Measurements from ENCODE around the gene TINCR.

The TINCR gene

GRCh38 chr19:5591476-5591875 lies 23.7 kb upstream of the TINCR start:
- H3K4me3 ChIP-seq (IDR thresholded peaks at IDR 0.05; ENCODE audit: insufficient read depth, low read depth, low read length), result no peak overlapping the region
- no peaks in the 10 kb centered on the region for H3K27me3 ChIP-seq (ENCODE audit: insufficient read depth, low read depth)
- H3K27ac ChIP-seq, result no peak overlapping the region
- H3K79me2 ChIP-seq (ENCODE audit: insufficient read depth, low read depth), result no peaks in the 10 kb centered on the region
- no peaks in the 10 kb centered on the region for H4K20me1 ChIP-seq (ENCODE audit: insufficient read depth)
- H3K4me1 ChIP-seq (ENCODE audit: low read depth, poor library complexity, severe bottlenecking), result no peaks in the 10 kb centered on the region
- no peak overlapping the region for H3K9ac ChIP-seq
- no peak overlapping the region for H3K4me2 ChIP-seq
- TF ChIP-seq, protein P1, sequence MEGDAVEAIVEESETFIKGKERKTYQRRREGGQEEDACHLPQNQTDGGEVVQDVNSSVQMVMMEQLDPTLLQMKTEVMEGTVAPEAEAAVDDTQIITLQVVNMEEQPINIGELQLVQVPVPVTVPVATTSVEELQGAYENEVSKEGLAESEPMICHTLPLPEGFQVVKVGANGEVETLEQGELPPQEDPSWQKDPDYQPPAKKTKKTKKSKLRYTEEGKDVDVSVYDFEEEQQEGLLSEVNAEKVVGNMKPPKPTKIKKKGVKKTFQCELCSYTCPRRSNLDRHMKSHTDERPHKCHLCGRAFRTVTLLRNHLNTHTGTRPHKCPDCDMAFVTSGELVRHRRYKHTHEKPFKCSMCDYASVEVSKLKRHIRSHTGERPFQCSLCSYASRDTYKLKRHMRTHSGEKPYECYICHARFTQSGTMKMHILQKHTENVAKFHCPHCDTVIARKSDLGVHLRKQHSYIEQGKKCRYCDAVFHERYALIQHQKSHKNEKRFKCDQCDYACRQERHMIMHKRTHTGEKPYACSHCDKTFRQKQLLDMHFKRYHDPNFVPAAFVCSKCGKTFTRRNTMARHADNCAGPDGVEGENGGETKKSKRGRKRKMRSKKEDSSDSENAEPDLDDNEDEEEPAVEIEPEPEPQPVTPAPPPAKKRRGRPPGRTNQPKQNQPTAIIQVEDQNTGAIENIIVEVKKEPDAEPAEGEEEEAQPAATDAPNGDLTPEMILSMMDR (conservative IDR thresholded peaks at IDR 0.05; ENCODE audit: low read depth, low read length), result no peak
- no peak overlapping the region for H2AFZ ChIP-seq (ENCODE audit: low read depth)
- peaks cover 13% of the 10 kb centered on the region; the same call in 1 of the 2 replicates for H3K36me3 ChIP-seq (ENCODE audit: insufficient read depth)

DNA sequence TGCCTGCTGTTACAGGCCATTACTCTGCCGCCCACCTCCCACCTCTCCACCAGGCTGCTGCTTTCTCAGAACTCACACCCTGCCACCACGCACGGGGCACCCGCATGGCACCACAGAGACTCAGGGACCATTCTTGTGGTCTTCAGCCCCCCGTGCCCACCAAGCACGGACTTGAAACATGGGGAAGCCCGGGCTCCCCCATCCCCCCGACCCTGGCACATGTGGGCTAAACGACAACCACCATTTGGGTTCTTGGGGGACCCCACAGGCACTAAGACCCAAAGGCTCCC lies 23.1 kb upstream of the TINCR start:
- H3K27me3 ChIP-seq (ENCODE audit: insufficient read depth, low read depth), result no peaks in the 10 kb centered on the region
- H3K79me2 ChIP-seq (ENCODE audit: insufficient read depth, low read depth), result no peaks in the 10 kb centered on the region
- no peaks in the 10 kb centered on the region for H4K20me1 ChIP-seq (ENCODE audit: insufficient read depth)
- TF ChIP-seq, protein P1 (conservative IDR thresholded peaks at IDR 0.05; ENCODE audit: low read depth, low read length), result no peak
- H3K4me2 ChIP-seq, result no peak overlapping the region
- H2AFZ ChIP-seq (ENCODE audit: low read depth), result no peak overlapping the region
- H3K27ac ChIP-seq, result no peak overlapping the region
- H3K36me3 ChIP-seq (ENCODE audit: insufficient read depth), result peaks cover 9% of the 10 kb centered on the region; the same call in 1 of the 2 replicates
- H3K4me3 ChIP-seq (IDR thresholded peaks at IDR 0.05; ENCODE audit: insufficient read depth, low read depth, low read length), result no peak overlapping the region
- H3K4me1 ChIP-seq (ENCODE audit: low read depth, poor library complexity, severe bottlenecking), result no peaks in the 10 kb centered on the region
- no peak overlapping the region for H3K9ac ChIP-seq

- H3K27ac ChIP-seq, result no peak overlapping the region
- H3K27me3 ChIP-seq (ENCODE audit: insufficient read depth, low read depth), result no peaks in the 10 kb centered on the region
- TF ChIP-seq, protein P1 (conservative IDR thresholded peaks at IDR 0.05; ENCODE audit: low read depth, low read length), result no peak
- H3K79me2 ChIP-seq (ENCODE audit: insufficient read depth, low read depth), result no peaks in the 10 kb centered on the region
- peaks cover 5% of the 10 kb centered on the region; the same call in 1 of the 2 replicates for H3K36me3 ChIP-seq (ENCODE audit: insufficient read depth)
- no peak overlapping the region for H3K9ac ChIP-seq
- H3K4me2 ChIP-seq, result no peak overlapping the region
- no peak overlapping the region for H2AFZ ChIP-seq (ENCODE audit: low read depth)
- H4K20me1 ChIP-seq (ENCODE audit: insufficient read depth), result no peaks in the 10 kb centered on the region
- no peak overlapping the region for H3K4me3 ChIP-seq (IDR thresholded peaks at IDR 0.05; ENCODE audit: insufficient read depth, low read depth, low read length)
- H3K4me1 ChIP-seq (ENCODE audit: low read depth, poor library complexity, severe bottlenecking), result no peaks in the 10 kb centered on the region
Measured at GRCh38 chr19:5590151-5590864, 22.6 kb upstream of the TINCR start.

DNA sequence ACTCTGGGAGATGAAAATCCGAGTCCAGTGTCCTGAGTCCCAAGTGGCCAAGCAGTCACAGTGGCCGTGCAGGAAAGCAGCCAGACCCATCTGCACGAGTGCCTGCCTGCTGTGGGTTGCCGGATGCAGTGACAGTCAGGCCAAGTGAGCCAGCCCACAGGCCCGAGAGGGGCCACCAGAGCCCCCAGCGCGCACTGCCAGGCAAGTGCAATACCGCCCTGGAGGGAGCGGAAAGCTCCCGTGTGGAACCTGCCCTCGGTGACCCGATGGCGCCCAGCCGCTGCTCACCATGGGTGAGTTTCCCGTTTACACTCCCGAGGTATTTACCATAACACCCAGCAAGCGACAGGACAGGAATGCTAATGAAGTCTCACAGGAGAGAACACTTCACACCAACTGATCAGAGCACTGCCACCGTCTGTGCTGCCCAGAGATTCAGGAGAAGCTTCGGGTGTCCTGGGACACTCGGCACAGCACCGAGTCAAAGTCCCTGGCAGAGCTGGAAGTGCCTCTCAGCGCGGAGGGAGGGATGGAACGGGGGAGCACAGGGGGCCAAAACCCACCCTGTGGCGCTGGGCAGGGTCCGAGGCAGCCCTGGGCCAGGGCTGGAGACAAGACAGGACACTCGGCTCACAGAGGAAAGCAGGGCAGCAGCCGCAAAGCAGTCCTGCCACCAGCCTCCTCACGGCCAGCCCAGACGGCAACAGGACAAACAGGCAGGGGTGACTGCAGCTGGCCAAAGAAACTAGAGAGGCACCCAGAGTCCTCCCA lies 21.3 kb upstream of the TINCR start:
- no peaks in the 10 kb centered on the region for H4K20me1 ChIP-seq (ENCODE audit: insufficient read depth)
- no peak overlapping the region for H3K27ac ChIP-seq
- H3K4me1 ChIP-seq (ENCODE audit: low read depth, poor library complexity, severe bottlenecking), result no peaks in the 10 kb centered on the region
- no peaks in the 10 kb centered on the region for H3K79me2 ChIP-seq (ENCODE audit: insufficient read depth, low read depth)
- no peak overlapping the region for H3K9ac ChIP-seq
- H2AFZ ChIP-seq (ENCODE audit: low read depth), result no peak overlapping the region
- H3K27me3 ChIP-seq (ENCODE audit: insufficient read depth, low read depth), result no peaks in the 10 kb centered on the region
- no peak overlapping the region for H3K4me2 ChIP-seq
- no peak overlapping the region for H3K4me3 ChIP-seq (IDR thresholded peaks at IDR 0.05; ENCODE audit: insufficient read depth, low read depth, low read length)
- TF ChIP-seq, protein P1 (conservative IDR thresholded peaks at IDR 0.05; ENCODE audit: low read depth, low read length), result no peak
- peaks cover 5% of the 10 kb centered on the region; the same call in 1 of the 2 replicates for H3K36me3 ChIP-seq (ENCODE audit: insufficient read depth)
